Neural cell (in vitro differentiated cells): ENCODE measurements around the gene SLC16A2.

Source experiments
- EZH2 ChIP-seq: fragments of 200-600, 300-800 bp; shearing (Covaris generic), sonication (generic); IDR thresholded peaks from 2 replicates; pipeline ENCODE4 v1.6.1; 2014; ENCODE audit warnings: antibody characterized with exemption, low read length, borderline replicate concordance, mild to moderate bottlenecking; ENCODE audit not compliant: insufficient read depth, poor library complexity, severe bottlenecking
- MXI1 ChIP-seq: fragments of 450-650 bp; conservative IDR thresholded peaks from 2 replicates; pipeline ENCODE4 v1.6.1; 2014; ENCODE audit warnings: antibody characterized with exemption, mild to moderate bottlenecking; ENCODE audit not compliant: poor library complexity, severe bottlenecking
- POLR2AphosphoS5 ChIP-seq: IDR thresholded peaks from 2 replicates; pipeline ENCODE4 v1.6.1; 2012
- RAD21 ChIP-seq: fragments of 450-650 bp; conservative IDR thresholded peaks from 2 replicates; pipeline ENCODE4 v1.6.1; 2014; ENCODE audit warnings: antibody characterized with exemption, mild to moderate bottlenecking, moderate library complexity
- SMC3 ChIP-seq: fragments of 450-650 bp; conservative IDR thresholded peaks from 2 replicates; pipeline ENCODE4 v1.6.1; 2014; ENCODE audit warnings: antibody characterized with exemption, mild to moderate bottlenecking, moderate library complexity; ENCODE audit not compliant: poor library complexity
- TF ChIP-seq, protein P1 (sequence below): fragments of 450-650 bp; IDR thresholded peaks from 2 replicates; pipeline ENCODE4 v1.5.1; 2014; ENCODE audit warnings: antibody characterized with exemption, mild to moderate bottlenecking, moderate library complexity; ENCODE audit not compliant: poor library complexity, severe bottlenecking
- TF ChIP-seq, protein P2 (sequence below): IDR thresholded peaks from 2 replicates; pipeline ENCODE4 v1.6.1; 2012; ENCODE audit warnings: borderline replicate concordance

DNA sequence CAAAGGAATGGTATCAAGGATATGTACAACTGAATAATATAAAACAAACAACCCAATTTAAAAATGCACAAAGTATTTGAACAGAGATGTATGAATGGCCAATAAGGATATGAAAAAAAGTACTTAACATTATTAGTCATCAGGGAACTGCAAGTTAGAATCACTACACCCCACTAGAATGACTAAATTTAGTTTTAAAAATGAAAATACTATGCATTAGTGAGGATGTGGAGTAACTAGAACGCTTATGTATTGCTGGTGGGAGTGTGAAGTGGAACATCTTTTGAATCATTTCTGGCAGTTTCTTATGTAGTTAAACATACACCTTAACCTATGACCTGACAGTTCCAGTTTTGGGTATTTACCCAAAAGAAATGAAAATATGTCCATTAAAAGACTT, 13.0 kb upstream of the SLC16A2 start:
- TF ChIP-seq, protein P1, sequence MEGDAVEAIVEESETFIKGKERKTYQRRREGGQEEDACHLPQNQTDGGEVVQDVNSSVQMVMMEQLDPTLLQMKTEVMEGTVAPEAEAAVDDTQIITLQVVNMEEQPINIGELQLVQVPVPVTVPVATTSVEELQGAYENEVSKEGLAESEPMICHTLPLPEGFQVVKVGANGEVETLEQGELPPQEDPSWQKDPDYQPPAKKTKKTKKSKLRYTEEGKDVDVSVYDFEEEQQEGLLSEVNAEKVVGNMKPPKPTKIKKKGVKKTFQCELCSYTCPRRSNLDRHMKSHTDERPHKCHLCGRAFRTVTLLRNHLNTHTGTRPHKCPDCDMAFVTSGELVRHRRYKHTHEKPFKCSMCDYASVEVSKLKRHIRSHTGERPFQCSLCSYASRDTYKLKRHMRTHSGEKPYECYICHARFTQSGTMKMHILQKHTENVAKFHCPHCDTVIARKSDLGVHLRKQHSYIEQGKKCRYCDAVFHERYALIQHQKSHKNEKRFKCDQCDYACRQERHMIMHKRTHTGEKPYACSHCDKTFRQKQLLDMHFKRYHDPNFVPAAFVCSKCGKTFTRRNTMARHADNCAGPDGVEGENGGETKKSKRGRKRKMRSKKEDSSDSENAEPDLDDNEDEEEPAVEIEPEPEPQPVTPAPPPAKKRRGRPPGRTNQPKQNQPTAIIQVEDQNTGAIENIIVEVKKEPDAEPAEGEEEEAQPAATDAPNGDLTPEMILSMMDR: no peak
- TF ChIP-seq RAD21 (no peak), POLR2AphosphoS5 (no peak), SMC3 (no peak), MXI1 (no peak), EZH2 (no peak)
- TF ChIP-seq, protein P2, sequence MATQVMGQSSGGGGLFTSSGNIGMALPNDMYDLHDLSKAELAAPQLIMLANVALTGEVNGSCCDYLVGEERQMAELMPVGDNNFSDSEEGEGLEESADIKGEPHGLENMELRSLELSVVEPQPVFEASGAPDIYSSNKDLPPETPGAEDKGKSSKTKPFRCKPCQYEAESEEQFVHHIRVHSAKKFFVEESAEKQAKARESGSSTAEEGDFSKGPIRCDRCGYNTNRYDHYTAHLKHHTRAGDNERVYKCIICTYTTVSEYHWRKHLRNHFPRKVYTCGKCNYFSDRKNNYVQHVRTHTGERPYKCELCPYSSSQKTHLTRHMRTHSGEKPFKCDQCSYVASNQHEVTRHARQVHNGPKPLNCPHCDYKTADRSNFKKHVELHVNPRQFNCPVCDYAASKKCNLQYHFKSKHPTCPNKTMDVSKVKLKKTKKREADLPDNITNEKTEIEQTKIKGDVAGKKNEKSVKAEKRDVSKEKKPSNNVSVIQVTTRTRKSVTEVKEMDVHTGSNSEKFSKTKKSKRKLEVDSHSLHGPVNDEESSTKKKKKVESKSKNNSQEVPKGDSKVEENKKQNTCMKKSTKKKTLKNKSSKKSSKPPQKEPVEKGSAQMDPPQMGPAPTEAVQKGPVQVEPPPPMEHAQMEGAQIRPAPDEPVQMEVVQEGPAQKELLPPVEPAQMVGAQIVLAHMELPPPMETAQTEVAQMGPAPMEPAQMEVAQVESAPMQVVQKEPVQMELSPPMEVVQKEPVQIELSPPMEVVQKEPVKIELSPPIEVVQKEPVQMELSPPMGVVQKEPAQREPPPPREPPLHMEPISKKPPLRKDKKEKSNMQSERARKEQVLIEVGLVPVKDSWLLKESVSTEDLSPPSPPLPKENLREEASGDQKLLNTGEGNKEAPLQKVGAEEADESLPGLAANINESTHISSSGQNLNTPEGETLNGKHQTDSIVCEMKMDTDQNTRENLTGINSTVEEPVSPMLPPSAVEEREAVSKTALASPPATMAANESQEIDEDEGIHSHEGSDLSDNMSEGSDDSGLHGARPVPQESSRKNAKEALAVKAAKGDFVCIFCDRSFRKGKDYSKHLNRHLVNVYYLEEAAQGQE: no peak
